Measurements from ENCODE around the gene ACACB.

GRCh38 chr12:109085590-109085989, 30.8 kb upstream of the ACACB start:
- TF ChIP-seq POLR2AphosphoS5 (IDR thresholded peaks at IDR 0.05; ENCODE audit: borderline replicate concordance, low read depth, low read length) (no peak; the same call in 1 of the 2 replicates), EZH2 (IDR thresholded peaks at IDR 0.05) (no peak), FOXP2 (optimal IDR thresholded peaks at IDR 0.05; ENCODE audit: control extremely low read depth, extremely low read length, insufficient read depth) (no peak)
